ENCODE measurements around the gene SRPRA.

DNA sequence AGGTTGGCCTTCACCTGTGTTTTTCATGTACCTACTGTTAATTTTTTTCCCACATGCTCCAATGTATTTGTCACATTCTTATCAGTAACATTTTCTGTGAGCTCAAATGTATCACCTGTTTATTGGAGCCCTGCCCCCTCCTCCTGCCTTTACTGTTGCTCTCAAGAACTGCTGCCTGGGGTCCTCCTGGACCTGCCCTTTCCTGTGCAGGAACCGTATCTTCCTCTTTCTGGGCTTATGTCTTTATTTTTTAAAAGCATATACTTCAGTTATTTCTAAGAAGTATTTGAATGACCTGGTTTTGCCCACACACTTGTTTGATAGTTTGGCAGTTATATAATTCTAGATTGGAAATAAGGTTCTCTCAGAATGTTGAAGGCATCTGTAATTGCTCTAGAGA is 51.2 kb downstream of the SRPRA start:
- TF ChIP-seq, protein P1, sequence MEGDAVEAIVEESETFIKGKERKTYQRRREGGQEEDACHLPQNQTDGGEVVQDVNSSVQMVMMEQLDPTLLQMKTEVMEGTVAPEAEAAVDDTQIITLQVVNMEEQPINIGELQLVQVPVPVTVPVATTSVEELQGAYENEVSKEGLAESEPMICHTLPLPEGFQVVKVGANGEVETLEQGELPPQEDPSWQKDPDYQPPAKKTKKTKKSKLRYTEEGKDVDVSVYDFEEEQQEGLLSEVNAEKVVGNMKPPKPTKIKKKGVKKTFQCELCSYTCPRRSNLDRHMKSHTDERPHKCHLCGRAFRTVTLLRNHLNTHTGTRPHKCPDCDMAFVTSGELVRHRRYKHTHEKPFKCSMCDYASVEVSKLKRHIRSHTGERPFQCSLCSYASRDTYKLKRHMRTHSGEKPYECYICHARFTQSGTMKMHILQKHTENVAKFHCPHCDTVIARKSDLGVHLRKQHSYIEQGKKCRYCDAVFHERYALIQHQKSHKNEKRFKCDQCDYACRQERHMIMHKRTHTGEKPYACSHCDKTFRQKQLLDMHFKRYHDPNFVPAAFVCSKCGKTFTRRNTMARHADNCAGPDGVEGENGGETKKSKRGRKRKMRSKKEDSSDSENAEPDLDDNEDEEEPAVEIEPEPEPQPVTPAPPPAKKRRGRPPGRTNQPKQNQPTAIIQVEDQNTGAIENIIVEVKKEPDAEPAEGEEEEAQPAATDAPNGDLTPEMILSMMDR (IDR thresholded peaks at IDR 0.05; ENCODE audit: low read depth, low read length, missing input control), result no peak
- TF ChIP-seq, protein P2, sequence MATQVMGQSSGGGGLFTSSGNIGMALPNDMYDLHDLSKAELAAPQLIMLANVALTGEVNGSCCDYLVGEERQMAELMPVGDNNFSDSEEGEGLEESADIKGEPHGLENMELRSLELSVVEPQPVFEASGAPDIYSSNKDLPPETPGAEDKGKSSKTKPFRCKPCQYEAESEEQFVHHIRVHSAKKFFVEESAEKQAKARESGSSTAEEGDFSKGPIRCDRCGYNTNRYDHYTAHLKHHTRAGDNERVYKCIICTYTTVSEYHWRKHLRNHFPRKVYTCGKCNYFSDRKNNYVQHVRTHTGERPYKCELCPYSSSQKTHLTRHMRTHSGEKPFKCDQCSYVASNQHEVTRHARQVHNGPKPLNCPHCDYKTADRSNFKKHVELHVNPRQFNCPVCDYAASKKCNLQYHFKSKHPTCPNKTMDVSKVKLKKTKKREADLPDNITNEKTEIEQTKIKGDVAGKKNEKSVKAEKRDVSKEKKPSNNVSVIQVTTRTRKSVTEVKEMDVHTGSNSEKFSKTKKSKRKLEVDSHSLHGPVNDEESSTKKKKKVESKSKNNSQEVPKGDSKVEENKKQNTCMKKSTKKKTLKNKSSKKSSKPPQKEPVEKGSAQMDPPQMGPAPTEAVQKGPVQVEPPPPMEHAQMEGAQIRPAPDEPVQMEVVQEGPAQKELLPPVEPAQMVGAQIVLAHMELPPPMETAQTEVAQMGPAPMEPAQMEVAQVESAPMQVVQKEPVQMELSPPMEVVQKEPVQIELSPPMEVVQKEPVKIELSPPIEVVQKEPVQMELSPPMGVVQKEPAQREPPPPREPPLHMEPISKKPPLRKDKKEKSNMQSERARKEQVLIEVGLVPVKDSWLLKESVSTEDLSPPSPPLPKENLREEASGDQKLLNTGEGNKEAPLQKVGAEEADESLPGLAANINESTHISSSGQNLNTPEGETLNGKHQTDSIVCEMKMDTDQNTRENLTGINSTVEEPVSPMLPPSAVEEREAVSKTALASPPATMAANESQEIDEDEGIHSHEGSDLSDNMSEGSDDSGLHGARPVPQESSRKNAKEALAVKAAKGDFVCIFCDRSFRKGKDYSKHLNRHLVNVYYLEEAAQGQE (IDR thresholded peaks at IDR 0.05), result no peak
- TF ChIP-seq, protein P3, sequence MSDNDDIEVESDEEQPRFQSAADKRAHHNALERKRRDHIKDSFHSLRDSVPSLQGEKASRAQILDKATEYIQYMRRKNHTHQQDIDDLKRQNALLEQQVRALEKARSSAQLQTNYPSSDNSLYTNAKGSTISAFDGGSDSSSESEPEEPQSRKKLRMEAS (IDR thresholded peaks at IDR 0.05), result no peak
- TF ChIP-seq EGR1 (IDR thresholded peaks at IDR 0.05; ENCODE audit: low read depth in 2 of 2) (no peak), YY1 (IDR thresholded peaks at IDR 0.05) (no peak), GABPA (IDR thresholded peaks at IDR 0.05 in 1 of 2, conservative IDR thresholded peaks at IDR 0.05 in 1 of 2) (no peak)

All from liver (tissue), 3 donors.